HepG2 (cell line): ENCODE data around the gene PKNOX2. TPM values are rescaled to one million over a fixed set of nuclear protein-coding genes. Genes with fewer than 3 reads are reported as not detected.

ENCODE experiments used
- ATAC-seq: fragments of 200-7000 bp; cut with Tn5 transposase; 3 replicates; pipeline ENCODE4 v1.9.1; 2020; ENCODE audit warnings: mild to moderate bottlenecking, moderate library complexity
- BruUV-seq: library from RNA; stranded (reverse); fragments of 400-500 nt; replicated peaks from 2 replicates; lab custom pipeline; 2021; lab: Mats Ljungman, UMichigan
- CTCF ChIA-PET: fragments of 300-600 bp; formaldehyde crosslinking; extraction: SDS; loops from one replicate; lab custom pipeline; 2021; ENCODE audit warnings: low total read pairs, inconsistent platforms, low intra/inter-chr PET ratio; lab: Yijun Ruan, JAX
- POLR2A ChIA-PET: fragments of 350-600 bp; sonication (Branson Sonifier 250); formaldehyde crosslinking; loops from one replicate; lab custom pipeline; 2020; ENCODE audit warnings: antibody characterized with exemption, inconsistent platforms; lab: Yijun Ruan, JAX
- DNase-seq: peaks from one replicate; pipeline ENCODE4 v3.0.0-alpha.2; 2015; ENCODE audit warnings: low spot score
- FAIRE-seq: peaks from 3 replicates; lab custom pipeline; 2011; peaks lifted over from hg19 to GRCh38; lab: Jason Lieb, UNC
- H2AFZ ChIP-seq: one replicate; pipeline ENCODE4 v1.6.1; 2011; ENCODE audit warnings: low read length, inconsistent platforms
- H3K27ac ChIP-seq: fragments of 300-600 bp; 3 replicates; pipeline ENCODE4 v1.8.0; 2011; ENCODE audit warnings: mixed run types, mild to moderate bottlenecking, mixed read lengths, low read length, inconsistent platforms; ENCODE audit not compliant: insufficient read depth; ENCODE audit errors: extremely low read length
- H3K27me3 ChIP-seq, 2 experiments: fragments of 200-600 bp in 1 of 2; 2 replicates in 1 of 2; 3 replicates in 1 of 2; pipeline versions ENCODE4 v1.6.0 to v1.8.0; 2011; ENCODE audit warnings: low read length in 2 of 2, mild to moderate bottlenecking in 2 of 2, moderate library complexity in 2 of 2, inconsistent platforms in 1 of 2; ENCODE audit not compliant: insufficient read depth in 2 of 2, control insufficient read depth in 1 of 2
- H3K36me3 ChIP-seq, 2 experiments: fragments of 200-600 bp in 1 of 2; replicated peaks in 1 of 2; 2 replicates in 1 of 2; 3 replicates in 1 of 2; pipeline versions ENCODE4 v1.5.1 to v1.8.0; 2011; ENCODE audit warnings: low read length in 2 of 2, inconsistent platforms in 1 of 2; ENCODE audit not compliant: insufficient read depth in 2 of 2, control insufficient read depth in 1 of 2
- H3K4me1 ChIP-seq: 2 replicates; pipeline ENCODE4 v1.5.1; 2012; ENCODE audit warnings: low read length, inconsistent platforms; ENCODE audit not compliant: insufficient read depth
- H3K4me2 ChIP-seq: 2 replicates; pipeline ENCODE4 v1.6.0; 2011; ENCODE audit warnings: low read depth, low read length, inconsistent platforms
- H3K4me3 ChIP-seq, 3 experiments: fragments of 200-600 bp in 1 of 3; sonication (generic), shearing (Covaris generic) in 1 of 3; replicated peaks in 1 of 3; 2 replicates each; pipeline ENCODE4 v1.5.1; 2011 to 2016; ENCODE audit warnings: low read length in 3 of 3, inconsistent platforms in 2 of 3, low read depth in 2 of 3, mild to moderate bottlenecking in 2 of 3, control low read depth in 1 of 3, mixed read lengths in 1 of 3; ENCODE audit not compliant: insufficient read depth in 1 of 3
- H3K79me2 ChIP-seq: one replicate; pipeline ENCODE4 v1.6.1; 2011; ENCODE audit warnings: low read length, inconsistent platforms; ENCODE audit not compliant: insufficient read depth
- H3K9ac ChIP-seq: 2 replicates; pipeline ENCODE4 v1.6.0; 2011; ENCODE audit warnings: mild to moderate bottlenecking, low read depth, low read length, inconsistent platforms; ENCODE audit not compliant: insufficient read depth
- H3K9me3 ChIP-seq: 2 replicates; pipeline ENCODE4 v1.5.1; 2012; ENCODE audit warnings: mild to moderate bottlenecking, low read length
- H4K20me1 ChIP-seq: 2 replicates; pipeline ENCODE4 v1.6.0; 2011; ENCODE audit warnings: inconsistent platforms, mild to moderate bottlenecking, low read length, moderate library complexity; ENCODE audit not compliant: insufficient read depth
- KDM5A ChIP-seq: fragments of 200-600 bp; sonication (generic); IDR thresholded peaks from 2 replicates; pipeline ENCODE4 v1.7.0; 2018; ENCODE audit warnings: antibody characterized with exemption, mild to moderate bottlenecking, low read length, borderline replicate concordance
- LBX2 ChIP-seq: sonication (generic); formaldehyde crosslinking; IDR thresholded peaks from 2 replicates; pipeline ENCODE4 v1.5.0; 2020; ENCODE audit warnings: missing genetic modification reagents, mild to moderate bottlenecking, borderline replicate concordance
- NCOA5 ChIP-seq: sonication (generic); formaldehyde crosslinking; IDR thresholded peaks from 2 replicates; pipeline ENCODE4 v1.4.0; 2020; ENCODE audit warnings: missing genetic modification reagents
- NPAS2 ChIP-seq: sonication (generic); formaldehyde crosslinking; IDR thresholded peaks from 2 replicates; pipeline ENCODE4 v1.8.0; 2022; ENCODE audit warnings: mild to moderate bottlenecking, missing genetic modification reagents, borderline replicate concordance
- THAP11 ChIP-seq: IDR thresholded peaks from 2 replicates; pipeline ENCODE4 v1.6.1; 2016; ENCODE audit warnings: missing biosample characterization, missing genetic modification reagents
- ZFP41 ChIP-seq: sonication (generic); formaldehyde crosslinking; IDR thresholded peaks from 2 replicates; pipeline ENCODE4 v1.4.0; 2020; ENCODE audit warnings: mild to moderate bottlenecking, missing genetic modification reagents, borderline replicate concordance
- ZNF430 ChIP-seq: sonication (generic); formaldehyde crosslinking; IDR thresholded peaks from 2 replicates; pipeline ENCODE4 v1.9.0; 2021; ENCODE audit warnings: mild to moderate bottlenecking, missing genetic modification reagents
- WGBS: methylation state at CpG from one replicate; pipeline ENCODE4 v1.1.6; 2017; ENCODE audit warnings: low lambda C conversion rate; 5-methylcytosine and 5-hydroxymethylcytosine counted together
- in situ Hi-C: cut with HindIII; loops from 2 replicates; pipeline ENCODE4 v1.10.0; 2017; ENCODE audit warnings: low pct_unique_long_range_greater_than_20kb; ENCODE audit not compliant: extremely low pct_ligation_motif_present
- intact Hi-C: fragments of 100-400 bp; cut with micrococcal nuclease; formaldehyde crosslinking; loops from one replicate; pipeline ENCODE4 v1.10.0; 2022; ENCODE audit not compliant: unreplicated experiment
- polyA plus RNA-seq, 8 experiments: library from polyadenylated mRNA; depleted of rRNA in 3 of 8; stranded (reverse) in 7 of 8; unstranded in 1 of 8; fragments of >200 nt; fragmentation: Illumina TruSeq in 4 of 8; extraction: Trizol in 4 of 8; gene quantifications; 2 replicates each; pipeline versions ENCODE4 v1.2.1 to v1.2.3, GENCODE V29; 2011 to 2016; ENCODE audit warnings: low read depth in 4 of 8, missing spikeins in 1 of 8, mixed read lengths in 1 of 8; ENCODE audit not compliant: insufficient read depth in 1 of 8
- total RNA-seq, 5 experiments: library from RNA; depleted of rRNA; stranded (reverse); fragments of >200 nt; fragmentation: Illumina TruSeq; extraction: Trizol; gene quantifications; 2 replicates each; pipeline ENCODE4 v1.2.3, GENCODE V29; 2016; ENCODE audit warnings: low read depth in 1 of 5

The PKNOX2 gene
- total and polyA plus RNA-seq, 2 of the 13 experiments (the other 11 are each of a cell fraction or from before 2014, with no cell fraction given), result not detected

GRCh38 chr11:125170001-125170509 lies 5.5 kb downstream of the PKNOX2 start:
- H3K4me3 ChIP-seq, result no peak overlapping the region
- peaks cover 4 to 91% of the 10 kb centered on the region in 2 experiments; a peak in 4 of 5 replicates for H3K27me3 ChIP-seq
- DNase-seq (no peak), ATAC-seq (no peak), FAIRE-seq (no peak)
- ChIA-PET CTCF (no interaction called here), POLR2A (no interaction called here)
- H4K20me1 ChIP-seq, result no peaks in the 10 kb centered on the region
- intact Hi-C loops, result no loop called here
- 64% methylated on average over 8 of the region's 9 CpGs for WGBS
- no peaks in the 10 kb centered on the region for H3K79me2 ChIP-seq
- no peaks in the 10 kb centered on the region for H3K9me3 ChIP-seq
- BruUV-seq, result no TSS peak
- TF ChIP-seq NCOA5 (CRISPR knock-in tag) (no peak), THAP11 (no peak), KDM5A (no peak), LBX2 (CRISPR knock-in tag) (no peak), NPAS2 (CRISPR knock-in tag) (no peak), ZNF430 (CRISPR knock-in tag) (no peak)
- in situ Hi-C loops, result no loop called here
- peaks cover 18% of the 10 kb centered on the region for H3K4me1 ChIP-seq
- no peak overlapping the region for H3K27ac ChIP-seq
- no peak overlapping the region for H3K4me2 ChIP-seq
- no peak overlapping the region for H2AFZ ChIP-seq
- H3K36me3 ChIP-seq, result no peaks in the 10 kb centered on the region
- H3K9ac ChIP-seq, result no peak overlapping the region

- Histone ChIP-seq H3K9me3 (no peaks in the 10 kb centered on the region), H3K79me2 (no peaks in the 10 kb centered on the region), H3K27ac (no peak overlapping the region), H3K36me3 (no peaks in the 10 kb centered on the region), H3K9ac (no peak overlapping the region), H3K27me3 (peaks cover 4 to 93% of the 10 kb centered on the region in 2 experiments; a peak in 4 of 5 replicates), H3K4me1 (peaks cover 15% of the 10 kb centered on the region), H4K20me1 (no peaks in the 10 kb centered on the region), H3K4me2 (no peak overlapping the region), H3K4me3 (no peak overlapping the region), H2AFZ (no peak overlapping the region)
- no peak for DNase-seq
- intact Hi-C loops, result no loop called here
- no peak for FAIRE-seq
- POLR2A ChIA-PET, result no interaction called here
- no peak for ATAC-seq
- no peak for TF ChIP-seq ZFP41 (CRISPR knock-in tag)
- in situ Hi-C loops, result no loop called here
- BruUV-seq, result no TSS peak
- WGBS, result 46% methylated on average over 11 of the region's 12 CpGs
- CTCF ChIA-PET, result no interaction called here
Observed at GRCh38 chr11:125170510-125171031, 6.0 kb downstream of the PKNOX2 start.
